Endothelial cell of umbilical vein (primary cell): Measurements from ENCODE around the gene BCAN. TPM values are rescaled to one million over a fixed set of nuclear protein-coding genes. Genes with fewer than 3 reads are reported as not detected.

ENCODE experiments used
- BruUV-seq: library from RNA; stranded (reverse); fragments of 400-500 nt; replicated peaks from 2 replicates; lab custom pipeline; 2021; lab: Mats Ljungman, UMichigan
- CTCF ChIA-PET: fragments of 300-600, 350-600 bp; sonication (Branson Sonifier 250); formaldehyde crosslinking; loops from one replicate; lab custom pipeline; 2021; ENCODE audit warnings: antibody characterized with exemption, inconsistent platforms; lab: Charles Lee
- POLR2A ChIA-PET: fragments of 300-600, 350-600 bp; sonication (Branson Sonifier 250); formaldehyde crosslinking; loops from one replicate; lab custom pipeline; 2021; ENCODE audit warnings: antibody characterized with exemption, inconsistent platforms; lab: Charles Lee
- DNase-seq: peaks from one replicate; pipeline ENCODE4 v3.0.0-alpha.2; 2011; ENCODE audit warnings: low read depth, low spot score
- FAIRE-seq: peaks from 2 replicates; lab custom pipeline; 2011; peaks lifted over from hg19 to GRCh38; lab: Jason Lieb, UNC
- H2AFZ ChIP-seq: 2 replicates; pipeline ENCODE4 v1.6.0; 2012; ENCODE audit warnings: low read depth, low read length, control low read depth, inconsistent platforms
- H3K27ac ChIP-seq: 2 replicates; pipeline ENCODE4 v1.5.1; 2011; ENCODE audit warnings: low read depth, mild to moderate bottlenecking, control low read depth, low read length, moderate library complexity; ENCODE audit not compliant: insufficient read depth
- H3K27me3 ChIP-seq, 2 experiments: 2 replicates each; pipeline versions ENCODE4 v1.6.0 to v1.6.1; 2011; ENCODE audit warnings: low read length in 2 of 2, mixed read lengths in 1 of 2; ENCODE audit not compliant: control insufficient read depth in 2 of 2, insufficient read depth in 2 of 2
- H3K36me3 ChIP-seq, 2 experiments: 2 replicates in 1 of 2; 3 replicates in 1 of 2; pipeline ENCODE4 v1.5.1; 2011; ENCODE audit warnings: low read length in 2 of 2, mild to moderate bottlenecking in 1 of 2, moderate library complexity in 1 of 2; ENCODE audit not compliant: control insufficient read depth in 2 of 2, insufficient read depth in 2 of 2; ENCODE audit errors: extremely low read depth in 1 of 2
- H3K4me1 ChIP-seq: 3 replicates; pipeline ENCODE4 v1.5.1; 2011; ENCODE audit warnings: mild to moderate bottlenecking, low read length; ENCODE audit not compliant: control insufficient read depth, insufficient read depth; ENCODE audit errors: extremely low read depth
- H3K4me2 ChIP-seq: 2 replicates; pipeline ENCODE4 v1.6.1; 2011; ENCODE audit warnings: low read length, control low read depth, mixed read lengths; ENCODE audit not compliant: insufficient read depth
- H3K4me3 ChIP-seq, 3 experiments: fragments of 200-600 bp in 1 of 3; sonication (generic), shearing (Covaris generic) in 1 of 3; replicated peaks in 1 of 3; 2 replicates each; pipeline ENCODE4 v1.5.1; 2011 to 2016; ENCODE audit warnings: control low read depth in 3 of 3, low read length in 3 of 3, mild to moderate bottlenecking in 2 of 3, inconsistent platforms in 1 of 3, low read depth in 1 of 3, moderate library complexity in 1 of 3; ENCODE audit not compliant: insufficient read depth in 1 of 3
- H3K79me2 ChIP-seq: 2 replicates; pipeline ENCODE4 v1.6.0; 2012; ENCODE audit warnings: low read length, inconsistent platforms; ENCODE audit not compliant: control insufficient read depth, insufficient read depth
- H3K9ac ChIP-seq: replicated peaks from 2 replicates; pipeline ENCODE3; 2011; ENCODE audit warnings: low read length, control low read depth; ENCODE audit not compliant: insufficient read depth; ENCODE audit errors: extremely low read depth
- H3K9me1 ChIP-seq: replicated peaks from 3 replicates; pipeline ENCODE4 v1.6.0; 2011; ENCODE audit warnings: mild to moderate bottlenecking, low read length; ENCODE audit not compliant: control insufficient read depth, insufficient read depth; ENCODE audit errors: extremely low read depth
- H3K9me3 ChIP-seq: replicated peaks from 2 replicates; pipeline ENCODE4 v1.5.1; 2012; ENCODE audit warnings: low read length, inconsistent platforms; ENCODE audit not compliant: control insufficient read depth, insufficient read depth
- H4K20me1 ChIP-seq: replicated peaks from 2 replicates; pipeline ENCODE3; 2011; ENCODE audit warnings: mild to moderate bottlenecking, low read length; ENCODE audit not compliant: control insufficient read depth, insufficient read depth; ENCODE audit errors: extremely low read depth
- CTCF ChIP-seq, 2 donors: IDR thresholded peaks; 1 replicate in 1 of 2; 2 replicates in 1 of 2; pipeline ENCODE4 v1.5.1; 2011; ENCODE audit warnings: low read length in 2 of 2, mild to moderate bottlenecking in 2 of 2, moderate library complexity in 2 of 2, control low read depth in 1 of 2, inconsistent platforms in 1 of 2, low read depth in 1 of 2; ENCODE audit not compliant: insufficient read depth in 1 of 2; ENCODE audit errors: extremely low read depth in 1 of 2
- FOS ChIP-seq: IDR thresholded peaks from 2 replicates; pipeline ENCODE4 v1.6.1; 2011; ENCODE audit warnings: mild to moderate bottlenecking, low read length, moderate library complexity, borderline replicate concordance; ENCODE audit not compliant: insufficient read depth
- MYC ChIP-seq: IDR thresholded peaks from one replicate; pipeline ENCODE4 v1.6.1; 2011; ENCODE audit warnings: mild to moderate bottlenecking, low read depth, low read length
- POLR2A ChIP-seq: IDR thresholded peaks from 2 replicates; pipeline ENCODE4 v1.6.1; 2012; ENCODE audit warnings: low read depth, mild to moderate bottlenecking, control low read depth, low read length
- POLR2AphosphoS5 ChIP-seq: IDR thresholded peaks from 2 replicates; pipeline ENCODE4 v1.6.1; 2012; ENCODE audit warnings: low read depth, mild to moderate bottlenecking, control low read depth, low read length, moderate library complexity; ENCODE audit not compliant: insufficient read depth
- dilution Hi-C: fragments of 300-500 bp; cut with MboI; formaldehyde crosslinking; loops from one replicate; pipeline ENCODE4 v1.15.0; 2019; ENCODE audit warnings: low sequenced_read_pairs; ENCODE audit not compliant: extremely low pct_ligation_motif_present
- intact Hi-C: fragments of 100-400 bp; cut with micrococcal nuclease; formaldehyde crosslinking; loops from one replicate; pipeline ENCODE4 v1.10.0; 2022
- polyA plus RNA-seq, 4 experiments: library from polyadenylated mRNA; depleted of rRNA in 3 of 4; stranded (reverse) in 3 of 4; unstranded in 1 of 4; fragments of >200 nt; gene quantifications; 2 replicates each; pipeline versions ENCODE4 v1.2.1 to v1.2.3, GENCODE V29; 2011 to 2012; ENCODE audit warnings: missing spikeins in 1 of 4
- total RNA-seq: library from RNA; stranded (reverse); gene quantifications from 2 replicates; pipeline ENCODE4 v1.2.3, GENCODE V29; 2021

Gene BCAN
- total and polyA plus RNA-seq, 2 donors (not counting 3 experiments of a cell fraction or from before 2014, with no cell fraction given): 0.15 TPM; not detected in 1

GRCh38 chr1:156608036-156608674, 33.8 kb upstream of the BCAN start:
- no peak overlapping the region for H2AFZ ChIP-seq
- no peak overlapping the region for H3K4me2 ChIP-seq
- H3K9ac ChIP-seq: no peak overlapping the region
- CTCF ChIA-PET: interaction anchor here (0.7 to 1.8 kb wide), 25 partner anchors 8 to 251 kb away, joined by 3 to 104 read pairs (median 5); partner anchors contain the start of genes HAPLN2, INSRR, NAXE and TTC24
- H3K27me3 ChIP-seq: peaks cover 6 to 9% of the 10 kb centered on the region in 2 experiments
- BruUV-seq: no TSS peak
- no peaks in the 10 kb centered on the region for H3K4me1 ChIP-seq
- FAIRE-seq: peak; percentile 95
- no peak for TF ChIP-seq POLR2AphosphoS5
- TF ChIP-seq POLR2A: no peak
- TF ChIP-seq CTCF (IDR thresholded peaks at IDR 0.05; ENCODE audit: extremely low read depth in 1 of 2, insufficient read depth in 1 of 2, low read depth in 1 of 2, low read length in 2 of 2): peak; percentile 71 to 78
- TF ChIP-seq MYC: no peak
- H3K9me1 ChIP-seq: no peaks in the 10 kb centered on the region
- no peaks in the 10 kb centered on the region for H3K79me2 ChIP-seq
- dilution Hi-C loops (no loop called here), intact Hi-C loops (loop anchor here (1.0 to 5.0 kb wide), 4 partner anchors 24 to 152 kb away; partner anchors contain the start of gene IQGAP3)
- H3K27ac ChIP-seq: no peak overlapping the region
- H3K9me3 ChIP-seq: no peaks in the 10 kb centered on the region
- H3K36me3 ChIP-seq: no peaks in the 10 kb centered on the region
- no peaks in the 10 kb centered on the region for H4K20me1 ChIP-seq
- DNase-seq: peak; percentile 78
- H3K4me3 ChIP-seq: no peak overlapping the region
- POLR2A ChIA-PET: no interaction called here

- H3K9me3 ChIP-seq: no peaks in the 10 kb centered on the region
- H3K79me2 ChIP-seq: no peaks in the 10 kb centered on the region
- peak; percentile 46 to 62 for TF ChIP-seq CTCF (IDR thresholded peaks at IDR 0.05; ENCODE audit: extremely low read depth in 1 of 2, insufficient read depth in 1 of 2, low read depth in 1 of 2, low read length in 2 of 2)
- TF ChIP-seq FOS: no peak
- no peak overlapping the region for H3K9ac ChIP-seq
- dilution Hi-C loops (no loop called here), intact Hi-C loops (loop anchor here (1.0 to 5.0 kb wide), 5 partner anchors 25 to 226 kb away; partner anchors contain the start of gene IQGAP3)
- no peak overlapping the region for H3K4me2 ChIP-seq
- no peak overlapping the region for H3K4me3 ChIP-seq
- ChIA-PET POLR2A (interaction anchor here (0.6 kb wide), 1 partner anchor 58 kb away, joined by 12 read pairs; no protein-coding TSS in a partner anchor), CTCF (interaction anchor here (0.6 to 1.8 kb wide), 24 partner anchors 8 to 250 kb away, joined by 3 to 104 read pairs (median 5); partner anchors contain the start of genes HAPLN2, INSRR, NAXE and TTC24)
- peak; percentile 49 for FAIRE-seq
- no peaks in the 10 kb centered on the region for H4K20me1 ChIP-seq
- H3K4me1 ChIP-seq: no peaks in the 10 kb centered on the region
- no peaks in the 10 kb centered on the region for H3K36me3 ChIP-seq
- BruUV-seq: no TSS peak
- no peak overlapping the region for H3K27ac ChIP-seq
- peak; percentile 48 for DNase-seq
- no peaks in the 10 kb centered on the region for H3K9me1 ChIP-seq
- H2AFZ ChIP-seq: no peak overlapping the region
- H3K27me3 ChIP-seq: peaks cover 6 to 9% of the 10 kb centered on the region in 2 experiments
Measured at GRCh38 chr1:156608981-156609380, 32.9 kb upstream of the BCAN start.
